Activated naive CD8-positive, alpha-beta T cell (primary cell): ENCODE measurements around the gene TRMT11.

Experiments used
- H3K27ac Mint-ChIP-seq: one replicate; pipeline ENCODE4 v1.8.0; 2021; ENCODE audit warnings: mixed read lengths
- H3K27me3 Mint-ChIP-seq: one replicate; pipeline ENCODE4 v1.8.0; 2021; ENCODE audit warnings: mixed read lengths
- H3K36me3 Mint-ChIP-seq: one replicate; pipeline ENCODE4 v1.8.0; 2021; ENCODE audit warnings: mixed read lengths
- H3K4me1 Mint-ChIP-seq: one replicate; pipeline ENCODE4 v1.8.0; 2021; ENCODE audit warnings: low read depth, mixed read lengths
- H3K4me3 Mint-ChIP-seq: one replicate; pipeline ENCODE4 v1.8.0; 2021; ENCODE audit warnings: mild to moderate bottlenecking, mixed read lengths
- H3K9me3 Mint-ChIP-seq: one replicate; pipeline ENCODE4 v1.8.0; 2021; ENCODE audit warnings: low read depth, mixed read lengths

Gene TRMT11

DNA sequence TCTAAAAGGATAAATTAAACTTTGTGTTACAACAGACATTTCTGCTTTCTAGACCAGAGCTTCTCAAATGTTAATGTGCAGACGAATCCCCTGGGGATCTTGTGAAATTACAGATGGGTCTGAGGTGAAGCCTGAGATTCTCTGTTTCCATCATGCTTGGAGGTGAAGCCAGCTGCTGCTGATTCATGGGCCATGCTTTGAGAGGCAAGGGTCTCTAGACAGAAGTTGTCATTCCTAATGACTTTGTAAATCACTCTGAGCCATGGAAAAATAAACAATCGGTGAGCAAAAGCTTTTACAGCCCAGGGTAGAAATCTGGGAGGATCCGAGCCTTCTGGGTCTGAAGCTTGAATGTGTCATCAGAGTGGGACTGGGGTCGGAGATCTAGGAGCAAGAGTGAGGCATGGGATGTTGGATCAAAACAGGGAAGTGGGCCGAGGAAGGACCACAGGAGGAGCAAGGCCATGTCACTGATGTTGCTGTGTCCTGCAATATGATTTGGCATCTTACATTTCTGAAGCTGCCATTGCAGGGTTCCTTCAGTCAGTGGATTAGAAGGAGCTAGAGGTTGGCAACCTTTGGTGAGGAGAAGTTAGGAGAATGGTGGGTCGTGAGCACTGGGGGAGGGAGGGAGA lies 77.3 kb downstream of the TRMT11 start:
- H3K4me1 Mint-ChIP-seq: no peaks in the 10 kb centered on the region
- H3K27ac Mint-ChIP-seq: no peak overlapping the region
- H3K27me3 Mint-ChIP-seq: no peaks in the 10 kb centered on the region
- no peak overlapping the region for H3K4me3 Mint-ChIP-seq
- H3K9me3 Mint-ChIP-seq: no peaks in the 10 kb centered on the region
- peaks cover 41% of the 10 kb centered on the region for H3K36me3 Mint-ChIP-seq

DNA sequence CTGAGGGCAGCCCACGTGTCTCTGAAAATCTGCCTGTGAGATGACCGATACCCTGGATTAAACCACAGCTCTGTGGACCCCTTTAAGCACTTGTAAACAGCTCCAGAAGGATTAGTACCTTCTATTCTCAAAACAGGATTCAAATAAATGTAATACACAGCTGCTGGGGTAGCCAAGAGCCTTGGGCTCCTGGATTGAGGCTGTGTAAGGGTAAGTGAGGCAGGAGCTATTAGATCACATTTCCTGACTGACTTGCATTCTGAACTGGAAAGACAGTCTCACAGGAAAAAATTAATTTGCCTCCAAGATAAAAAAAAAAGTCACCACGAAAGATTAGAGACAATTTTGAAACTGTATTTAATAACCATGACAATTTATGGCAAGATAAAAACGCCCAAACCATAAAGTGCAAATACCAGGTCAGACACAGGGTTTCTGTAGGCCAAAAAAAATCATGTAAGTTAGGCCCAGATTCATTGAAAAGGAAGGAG lies 78.0 kb downstream of the TRMT11 start:
- no peaks in the 10 kb centered on the region for H3K4me1 Mint-ChIP-seq
- no peak overlapping the region for H3K27ac Mint-ChIP-seq
- H3K4me3 Mint-ChIP-seq: no peak overlapping the region
- peaks cover 45% of the 10 kb centered on the region for H3K36me3 Mint-ChIP-seq
- H3K27me3 Mint-ChIP-seq: no peaks in the 10 kb centered on the region
- H3K9me3 Mint-ChIP-seq: no peaks in the 10 kb centered on the region

DNA sequence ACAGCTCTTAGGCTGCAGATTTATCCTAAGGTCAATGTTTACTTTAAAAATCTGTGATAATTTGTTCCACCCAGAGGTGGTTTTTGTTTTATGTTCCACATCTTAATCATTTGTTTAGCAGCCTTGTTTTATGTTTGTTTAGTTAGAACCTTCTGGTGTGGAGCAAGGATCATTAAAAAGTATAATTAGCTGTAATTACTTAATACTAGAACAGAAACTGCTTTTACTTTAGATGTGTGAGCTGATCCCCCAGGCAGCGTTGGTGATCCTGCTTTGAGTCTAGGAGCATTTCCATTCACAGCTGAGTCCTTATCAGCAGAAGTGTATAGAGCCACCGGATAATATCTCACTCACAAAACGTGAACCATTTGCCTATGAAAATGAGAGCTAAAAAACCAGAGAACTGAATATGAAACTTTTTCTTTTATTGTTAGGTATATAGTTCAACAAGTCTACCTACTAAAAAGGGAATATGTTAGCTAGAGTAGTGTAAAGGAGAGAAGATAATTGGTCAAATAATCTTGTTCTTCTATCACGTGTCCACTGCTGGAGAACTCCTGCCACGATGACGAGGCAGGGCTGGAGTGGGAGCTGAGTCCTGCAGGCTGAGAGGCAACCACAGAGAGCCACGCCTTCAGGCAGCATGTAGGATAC lies 78.5 kb downstream of the TRMT11 start:
- no peak overlapping the region for H3K4me3 Mint-ChIP-seq
- no peaks in the 10 kb centered on the region for H3K27me3 Mint-ChIP-seq
- no peaks in the 10 kb centered on the region for H3K9me3 Mint-ChIP-seq
- no peak overlapping the region for H3K27ac Mint-ChIP-seq
- peaks cover 41% of the 10 kb centered on the region for H3K36me3 Mint-ChIP-seq
- no peaks in the 10 kb centered on the region for H3K4me1 Mint-ChIP-seq

DNA sequence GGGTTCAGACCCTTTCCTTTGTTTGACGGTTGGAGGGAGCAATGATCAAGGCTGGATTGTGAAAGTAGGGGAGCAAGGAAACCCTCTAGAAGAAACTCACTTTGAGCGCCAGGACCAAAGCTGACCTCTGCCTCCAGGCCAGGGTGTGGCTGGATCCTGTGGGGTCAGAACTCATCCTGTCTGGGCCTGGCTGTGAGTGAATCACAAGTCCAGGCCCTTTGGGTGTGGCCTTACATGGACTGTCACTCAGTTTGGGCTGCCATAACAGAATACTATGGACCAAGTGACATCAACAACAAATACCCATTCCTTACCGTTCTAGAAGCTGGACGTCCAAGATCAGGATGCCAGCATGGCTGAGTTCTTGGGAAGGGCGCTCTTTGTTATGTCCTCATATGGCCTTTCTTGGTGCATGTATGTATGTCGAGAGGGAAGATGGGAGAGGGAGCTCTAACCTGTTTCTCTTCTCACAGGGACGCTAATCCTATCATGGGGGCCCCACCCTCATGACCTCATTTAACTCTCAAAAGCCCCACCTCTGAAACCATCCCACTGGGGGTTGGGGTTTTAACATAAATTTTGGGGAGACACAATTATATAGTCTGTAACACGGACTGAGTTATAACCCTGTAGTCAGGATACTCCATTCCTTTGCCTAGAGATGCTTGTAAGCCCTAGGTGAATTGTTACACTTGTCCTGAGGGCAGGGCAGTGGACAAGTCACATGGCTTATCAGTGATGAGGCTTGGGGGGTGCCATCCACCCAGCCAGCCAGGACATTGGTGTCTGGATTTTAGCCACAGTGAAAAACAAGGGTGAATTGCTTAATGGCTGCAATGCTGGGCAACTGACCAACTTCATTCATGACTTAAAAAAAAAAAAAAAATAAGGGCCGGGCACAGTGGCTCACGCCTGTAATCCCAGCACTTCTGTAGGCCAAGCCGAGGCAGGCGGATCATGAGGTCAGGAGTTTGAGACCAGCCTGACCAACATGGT lies 80.0 kb downstream of the TRMT11 start:
- Mint-ChIP-seq H3K4me1 (no peaks in the 10 kb centered on the region), H3K9me3 (no peaks in the 10 kb centered on the region), H3K4me3 (no peak overlapping the region), H3K27me3 (no peaks in the 10 kb centered on the region), H3K27ac (no peak overlapping the region), H3K36me3 (peaks cover 38% of the 10 kb centered on the region)

DNA sequence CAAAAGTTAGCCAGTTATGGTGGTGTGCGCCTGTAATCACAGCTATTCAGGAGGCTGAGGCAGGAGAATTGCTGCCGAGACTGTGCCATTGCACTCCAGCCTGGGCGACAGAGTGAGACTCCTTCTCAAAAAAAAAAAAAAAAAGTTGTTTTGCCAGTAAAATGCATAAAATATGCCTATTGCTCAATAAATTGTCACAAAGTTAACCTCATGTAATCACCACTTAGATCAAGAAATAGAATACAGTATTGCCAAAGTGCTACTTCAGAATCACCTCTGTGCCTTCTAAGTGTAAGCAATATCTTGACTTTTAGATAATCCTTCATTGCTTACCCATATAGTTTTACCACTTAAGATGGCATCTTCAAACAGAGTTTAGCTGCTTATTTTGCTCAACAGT lies 80.7 kb downstream of the TRMT11 start:
- Mint-ChIP-seq H3K27me3 (no peaks in the 10 kb centered on the region), H3K4me1 (no peaks in the 10 kb centered on the region), H3K27ac (no peak overlapping the region), H3K4me3 (no peak overlapping the region), H3K9me3 (no peaks in the 10 kb centered on the region), H3K36me3 (peaks cover 38% of the 10 kb centered on the region)

DNA sequence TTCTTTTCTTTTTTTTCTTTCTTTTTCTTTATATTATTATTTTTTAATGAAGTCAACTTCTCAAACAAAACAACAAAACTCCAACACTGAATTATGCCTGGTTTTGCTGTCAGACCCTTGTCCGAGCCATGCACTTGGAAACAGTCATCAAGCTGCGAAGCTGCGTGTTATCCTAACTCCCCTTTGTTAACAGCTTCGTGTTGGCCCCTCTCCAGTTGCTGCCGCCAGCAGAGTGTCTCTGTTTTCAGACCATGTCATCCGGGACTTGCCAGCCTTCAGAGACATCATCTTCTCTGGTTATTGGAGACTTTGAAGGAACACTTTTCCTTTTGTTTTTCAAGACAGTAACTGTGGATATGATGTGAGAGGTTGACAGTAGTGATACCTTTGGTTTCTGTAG lies 83.1 kb downstream of the TRMT11 start:
- Mint-ChIP-seq H3K4me1 (no peaks in the 10 kb centered on the region), H3K27ac (no peak overlapping the region), H3K36me3 (peaks cover 30% of the 10 kb centered on the region), H3K9me3 (no peaks in the 10 kb centered on the region), H3K27me3 (no peaks in the 10 kb centered on the region), H3K4me3 (no peak overlapping the region)

DNA sequence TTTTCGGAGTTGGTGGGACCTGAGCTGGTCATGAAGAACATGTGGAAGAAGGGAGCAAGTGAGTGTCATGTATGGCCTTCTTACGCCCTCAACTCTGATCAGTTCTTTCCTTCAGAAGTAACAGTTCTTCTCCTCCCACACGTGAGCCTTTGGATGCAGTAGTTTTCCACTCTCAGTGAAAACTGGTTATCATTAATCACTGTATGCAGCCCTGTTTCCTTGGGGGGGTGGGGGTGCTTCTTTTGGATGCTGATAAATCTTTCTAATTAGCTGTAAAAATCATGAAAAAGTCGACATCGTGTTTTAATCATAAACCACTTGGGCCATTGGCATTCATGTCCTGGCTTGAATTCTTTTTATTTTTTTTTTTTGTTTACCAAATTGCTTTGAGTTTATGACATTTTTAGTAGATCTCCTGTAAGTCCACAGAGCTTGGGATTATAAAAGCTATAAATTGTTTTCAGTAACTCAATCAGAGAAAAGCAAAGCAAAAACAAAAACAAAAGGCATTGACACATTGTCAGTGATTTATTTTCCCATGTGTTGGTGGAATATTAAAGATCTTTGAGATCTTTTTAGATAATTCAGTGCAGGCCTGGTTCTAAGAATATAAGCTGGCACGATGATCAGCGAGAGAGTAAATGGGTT lies 84.8 kb downstream of the TRMT11 start:
- Mint-ChIP-seq H3K27ac (no peak overlapping the region), H3K4me3 (no peak overlapping the region), H3K36me3 (peaks cover 22% of the 10 kb centered on the region), H3K4me1 (no peaks in the 10 kb centered on the region), H3K9me3 (no peaks in the 10 kb centered on the region), H3K27me3 (no peaks in the 10 kb centered on the region)

DNA sequence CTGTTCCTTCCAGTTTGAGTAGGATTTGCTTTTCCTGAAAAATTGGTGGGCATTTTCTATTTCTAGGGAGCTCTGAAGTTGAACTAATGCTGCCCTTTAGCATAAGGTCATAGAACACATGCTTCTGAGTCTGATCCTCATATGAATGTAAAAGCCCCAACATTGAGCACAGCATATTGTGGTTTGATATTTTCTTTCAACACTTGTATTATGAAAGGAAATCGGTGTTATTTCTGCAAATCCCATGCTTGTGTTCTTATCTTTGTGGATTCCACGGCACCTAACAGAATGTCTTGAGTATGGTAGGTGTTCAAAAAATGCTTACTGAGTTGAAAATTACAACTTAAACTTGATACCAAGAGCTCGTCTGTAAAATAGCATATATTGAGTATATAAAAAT lies 85.8 kb downstream of the TRMT11 start:
- Mint-ChIP-seq H3K9me3 (no peaks in the 10 kb centered on the region), H3K4me1 (no peaks in the 10 kb centered on the region), H3K27ac (no peak overlapping the region), H3K27me3 (no peaks in the 10 kb centered on the region), H3K36me3 (peaks cover 24% of the 10 kb centered on the region), H3K4me3 (no peak overlapping the region)

DNA sequence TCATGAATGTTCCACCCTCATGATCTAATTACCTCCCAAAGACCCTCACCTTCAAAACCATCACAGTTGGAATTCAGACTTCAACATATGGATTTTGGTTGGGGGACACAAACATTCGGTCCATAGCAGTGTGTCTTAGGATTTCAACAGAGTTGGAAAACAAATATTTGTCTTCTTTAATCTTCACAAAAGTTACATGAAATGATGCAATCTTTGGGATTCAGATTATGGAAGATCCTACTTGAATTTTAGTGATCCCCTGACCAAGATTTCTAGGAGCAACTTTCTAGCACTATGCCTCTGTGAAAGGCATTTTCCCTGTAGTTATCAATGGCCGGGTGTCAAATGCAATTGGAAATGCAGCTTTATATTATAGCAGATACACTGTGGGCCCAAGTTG lies 86.5 kb downstream of the TRMT11 start:
- Mint-ChIP-seq H3K4me1 (no peaks in the 10 kb centered on the region), H3K4me3 (no peak overlapping the region), H3K9me3 (no peaks in the 10 kb centered on the region), H3K36me3 (peaks cover 25% of the 10 kb centered on the region), H3K27ac (no peak overlapping the region), H3K27me3 (no peaks in the 10 kb centered on the region)

DNA sequence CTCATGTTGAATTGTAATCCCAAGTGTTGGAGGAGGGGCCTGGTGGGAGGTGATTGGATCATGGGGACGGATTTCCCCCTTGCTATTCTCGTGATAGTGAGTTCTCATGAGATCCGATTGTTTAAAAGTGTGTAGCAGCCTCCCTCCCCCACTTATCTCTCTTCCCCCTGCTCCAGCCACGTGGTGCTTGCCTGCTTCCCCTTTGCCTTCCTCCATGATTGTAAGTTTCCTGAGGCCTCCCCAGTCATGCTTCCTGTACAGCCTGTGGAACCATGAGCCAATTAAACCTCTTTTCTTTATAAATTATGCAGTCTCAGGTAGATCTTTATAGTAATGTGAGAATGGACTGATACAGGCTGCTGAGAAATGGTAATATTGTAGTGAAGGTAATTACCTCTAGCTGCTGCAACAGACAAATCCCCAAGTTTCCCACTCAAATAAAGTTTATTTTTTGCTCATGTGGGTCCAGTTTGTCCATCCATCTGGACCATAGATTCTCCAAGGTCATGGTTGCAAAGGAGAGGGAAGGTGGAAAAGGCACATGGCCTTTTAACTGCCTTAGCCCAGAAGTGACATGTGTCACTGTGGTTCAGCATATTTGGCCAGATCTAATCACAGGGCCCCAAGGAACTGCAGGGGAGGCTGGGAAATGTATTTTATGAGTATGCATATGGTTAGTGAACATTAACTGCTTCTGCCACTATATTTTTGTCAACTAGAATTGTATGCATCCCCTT lies 89.2 kb downstream of the TRMT11 start:
- Mint-ChIP-seq H3K9me3 (no peaks in the 10 kb centered on the region), H3K4me1 (no peaks in the 10 kb centered on the region), H3K27ac (no peak overlapping the region), H3K36me3 (peaks cover 26% of the 10 kb centered on the region), H3K27me3 (no peaks in the 10 kb centered on the region), H3K4me3 (no peak overlapping the region)

DNA sequence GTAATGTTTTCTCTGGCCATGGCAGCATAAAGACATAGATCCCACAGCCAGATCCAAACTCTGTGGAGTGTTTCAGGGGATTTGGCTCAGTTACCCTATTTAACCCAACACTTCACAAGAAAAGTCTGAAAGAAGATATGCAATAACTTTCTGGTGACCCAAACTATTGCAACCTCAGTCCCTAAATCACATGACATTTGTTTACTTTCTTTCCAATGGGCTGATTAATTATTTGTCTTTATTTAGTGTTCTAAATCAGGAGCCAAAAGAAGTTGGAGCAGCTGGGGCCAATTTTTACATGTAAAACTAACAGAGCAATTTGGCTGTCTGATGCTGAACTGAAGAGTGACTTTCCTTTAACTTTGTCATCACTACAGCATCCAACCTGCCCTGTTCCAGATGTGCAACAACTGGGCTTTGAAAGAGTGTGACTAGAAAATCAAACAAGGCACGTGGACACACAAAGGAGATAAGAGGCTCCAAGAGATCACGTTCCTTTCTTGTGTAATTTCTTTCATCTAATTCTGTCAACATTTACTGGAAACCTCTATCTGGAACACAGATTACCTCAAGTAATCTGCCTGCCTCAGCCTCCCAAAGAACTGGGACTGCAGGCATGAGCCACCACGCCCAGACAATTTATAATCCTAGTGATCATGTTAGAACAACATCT lies 90.8 kb downstream of the TRMT11 start:
- Mint-ChIP-seq H3K27me3 (no peaks in the 10 kb centered on the region), H3K36me3 (peaks cover 22% of the 10 kb centered on the region), H3K9me3 (no peaks in the 10 kb centered on the region), H3K27ac (no peak overlapping the region), H3K4me3 (no peak overlapping the region), H3K4me1 (no peaks in the 10 kb centered on the region)

DNA sequence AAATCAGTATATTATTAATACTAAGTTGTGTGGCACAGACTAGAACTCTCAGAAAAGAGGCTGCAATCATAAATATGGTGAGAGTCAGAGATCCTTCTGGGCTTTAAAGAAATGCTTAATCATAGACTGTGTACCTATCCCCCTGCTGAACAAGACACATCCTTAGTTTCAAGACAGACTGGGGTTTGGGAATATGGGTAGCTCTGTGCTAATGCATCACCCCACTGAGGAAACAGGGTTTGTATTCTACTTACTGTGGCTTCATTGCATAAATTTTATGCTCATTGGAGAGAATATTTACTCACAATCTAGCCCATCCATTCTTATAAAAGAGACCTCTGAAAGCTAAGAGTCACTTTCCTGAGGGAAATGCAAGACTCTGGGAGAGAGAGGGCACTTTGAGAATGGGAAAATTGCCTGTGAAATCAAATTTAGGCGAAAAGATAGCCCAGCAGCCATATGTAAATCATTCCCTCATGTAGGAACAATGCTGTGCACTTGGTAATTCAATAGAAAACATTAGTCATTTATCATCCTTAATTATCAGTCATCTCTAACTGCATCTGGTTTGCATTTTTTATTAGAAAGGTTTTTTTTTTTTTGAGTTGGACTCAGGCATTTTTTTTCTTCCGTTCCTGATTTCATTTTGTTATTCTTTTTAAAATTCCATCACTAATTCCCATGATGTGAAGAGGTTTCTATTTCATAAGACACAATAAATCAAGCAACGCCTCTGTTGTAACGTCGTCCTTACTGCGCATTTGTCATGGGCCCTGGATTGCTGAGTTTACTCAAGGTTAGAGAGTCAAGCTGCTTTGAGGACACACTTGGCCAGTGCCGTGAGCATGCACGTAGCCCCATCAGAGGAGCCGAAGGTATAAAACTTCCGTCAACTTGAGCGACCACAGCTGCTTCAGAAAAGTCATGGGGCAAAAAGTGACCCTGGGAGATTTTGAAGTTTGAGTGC lies 91.8 kb downstream of the TRMT11 start:
- Mint-ChIP-seq H3K36me3 (peaks cover 22% of the 10 kb centered on the region), H3K4me1 (no peaks in the 10 kb centered on the region)

DNA sequence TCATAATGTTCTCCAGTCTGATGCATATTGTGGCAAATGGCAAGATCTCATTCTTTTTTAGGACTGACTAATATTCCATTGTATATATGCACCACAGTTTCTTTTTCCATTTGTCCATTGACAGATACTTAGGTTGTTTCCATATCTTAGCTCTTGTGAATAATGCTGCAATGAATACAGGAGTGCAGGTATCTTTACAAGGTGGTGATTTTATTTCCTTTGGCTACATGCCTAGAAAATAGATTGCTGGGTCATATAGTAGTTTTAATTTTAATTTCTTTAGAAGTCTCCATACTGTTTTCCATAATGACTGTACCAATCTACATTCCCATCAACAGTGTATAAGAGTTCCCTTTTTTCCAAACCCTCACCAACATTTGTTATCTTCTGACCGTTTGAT lies 97.5 kb downstream of the TRMT11 start:
- peaks cover 4% of the 10 kb centered on the region for H3K4me1 Mint-ChIP-seq
- H3K27ac Mint-ChIP-seq: no peak overlapping the region
- peaks cover 4% of the 10 kb centered on the region for H3K9me3 Mint-ChIP-seq
- H3K27me3 Mint-ChIP-seq: no peaks in the 10 kb centered on the region
- H3K36me3 Mint-ChIP-seq: peaks cover 10% of the 10 kb centered on the region
- no peak overlapping the region for H3K4me3 Mint-ChIP-seq

More for the DNA sequence above, 91.8 kb downstream of the TRMT11 start:
- Mint-ChIP-seq H3K27ac (no peak overlapping the region), H3K27me3 (no peaks in the 10 kb centered on the region), H3K4me3 (no peak overlapping the region), H3K9me3 (no peaks in the 10 kb centered on the region)
